ENCODE measurements around the gene TNIP2. TPM values are rescaled to one million over a fixed set of nuclear protein-coding genes. Genes with fewer than 3 reads are reported as not detected.

Gene TNIP2
- total RNA-seq, 4 donors from 2014 or later: 27.6 to 50.0 (median 36.1) TPM

GRCh38 chr4:2714918-2715317, 41.2 kb downstream of the TNIP2 start:
- H3K4me1 ChIP-seq: no peaks in the 10 kb centered on the region
- no peak for DNase-seq
- H3K9me3 ChIP-seq: no peaks in the 10 kb centered on the region
- intact Hi-C loops (cut with DNase I; ENCODE audit: low total_unique reads): no loop called here
- peak overlapping the region in 1 of 2 donors; percentile 24 for H3K27ac ChIP-seq
- no peak for TF ChIP-seq POLR2A (IDR thresholded peaks at IDR 0.05)
- H3K4me3 ChIP-seq: no peak overlapping the region
- H3K36me3 ChIP-seq: no peaks in the 10 kb centered on the region
- H3K27me3 ChIP-seq: no peaks in the 10 kb centered on the region

GRCh38 chr4:2714061-2714770, 41.9 kb downstream of the TNIP2 start:
- TF ChIP-seq CTCF (IDR thresholded peaks at IDR 0.05): no peak
- TF ChIP-seq POLR2A (IDR thresholded peaks at IDR 0.05): no peak
- Histone ChIP-seq H3K27me3 (no peaks in the 10 kb centered on the region), H3K4me3 (no peak overlapping the region), H3K27ac (peak overlapping the region in 1 of 2 donors; percentile 24), H3K9me3 (no peaks in the 10 kb centered on the region), H3K4me1 (no peaks in the 10 kb centered on the region), H3K36me3 (no peaks in the 10 kb centered on the region)
- intact Hi-C loops (cut with DNase I; ENCODE audit: low total_unique reads): no loop called here
- no peak for DNase-seq

DNA sequence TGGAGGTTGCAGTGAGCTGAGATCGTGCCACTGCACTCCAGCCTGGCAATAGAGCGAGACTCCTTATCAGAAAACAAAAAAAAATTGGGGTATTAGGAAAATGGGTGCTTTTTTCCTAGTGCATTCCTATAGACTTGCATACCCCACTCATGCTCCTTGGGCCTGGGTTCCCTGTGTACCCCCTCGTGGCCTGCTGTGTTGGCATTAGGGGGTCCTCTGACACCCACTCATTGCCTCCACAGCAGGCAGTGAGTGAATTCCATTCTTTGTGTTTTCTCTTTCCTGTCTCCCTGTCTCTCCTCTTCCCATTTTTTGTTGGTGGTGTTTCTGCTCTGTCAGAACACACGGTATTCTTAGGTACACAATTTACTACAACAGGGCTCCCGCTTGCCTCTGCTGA, 42.8 kb downstream of the TNIP2 start:
- Histone ChIP-seq H3K27me3 (no peaks in the 10 kb centered on the region), H3K9me3 (no peaks in the 10 kb centered on the region), H3K27ac (peak overlapping the region in 1 of 2 donors; percentile 32), H3K4me3 (no peak overlapping the region), H3K36me3 (no peaks in the 10 kb centered on the region), H3K4me1 (no peaks in the 10 kb centered on the region)
- DNase-seq: no peak
- intact Hi-C loops (cut with DNase I; ENCODE audit: low total_unique reads): no loop called here
- TF ChIP-seq CTCF (IDR thresholded peaks at IDR 0.05): no peak
- no peak for TF ChIP-seq POLR2A (IDR thresholded peaks at IDR 0.05)

- Histone ChIP-seq H3K36me3 (no peaks in the 10 kb centered on the region), H3K27ac (no peak overlapping the region), H3K9me3 (no peaks in the 10 kb centered on the region), H3K4me1 (no peaks in the 10 kb centered on the region), H3K4me3 (no peak overlapping the region), H3K27me3 (no peaks in the 10 kb centered on the region)
- no peak for DNase-seq
- intact Hi-C loops (cut with DNase I; ENCODE audit: low total_unique reads): no loop called here
- TF ChIP-seq CTCF (IDR thresholded peaks at IDR 0.05) (no peak), POLR2A (IDR thresholded peaks at IDR 0.05) (no peak)
Observed at GRCh38 chr4:2712261-2712842, 43.8 kb downstream of the TNIP2 start.

GRCh38 chr4:2702770-2703169, 53.4 kb downstream of the TNIP2 start:
- Histone ChIP-seq H3K36me3 (no peaks in the 10 kb centered on the region), H3K4me1 (no peaks in the 10 kb centered on the region), H3K9me3 (no peaks in the 10 kb centered on the region), H3K4me3 (no peak overlapping the region), H3K27ac (no peak overlapping the region), H3K27me3 (no peaks in the 10 kb centered on the region)
- DNase-seq: no peak
- intact Hi-C loops (cut with DNase I; ENCODE audit: low total_unique reads): no loop called here
- TF ChIP-seq CTCF (IDR thresholded peaks at IDR 0.05) (no peak), POLR2A (IDR thresholded peaks at IDR 0.05) (no peak)

Data from uterus (tissue), 4 donors.